ENCODE results near the gene GALNT5.

The GALNT5 gene

GRCh38 chr2:157259386-157259785, 1.9 kb downstream of the GALNT5 start:
- Histone ChIP-seq H3K79me2 (ENCODE audit: insufficient read depth, low read length) (no peaks in the 10 kb centered on the region), H4K20me1 (ENCODE audit: low read depth, low read length) (no peaks in the 10 kb centered on the region), H3K27ac (ENCODE audit: low read depth, low read length) (no peak overlapping the region), H3K27me3 (ENCODE audit: low read length) (no peaks in the 10 kb centered on the region), H3K4me2 (ENCODE audit: low read depth, low read length, poor library complexity, severe bottlenecking) (no peak overlapping the region), H3K36me3 (ENCODE audit: low read length) (no peaks in the 10 kb centered on the region), H3K9me2 (replicated peaks; ENCODE audit: insufficient read depth, low read length) (no peaks in the 10 kb centered on the region), H3K9ac (ENCODE audit: low read length) (no peak overlapping the region), H3K4me3 (ENCODE audit: insufficient read depth, low read length, poor library complexity, severe bottlenecking) (no peak overlapping the region), H3K9me3 (ENCODE audit: insufficient read depth, low read length) (no peaks in the 10 kb centered on the region), H3F3A (ENCODE audit: insufficient read depth) (no peaks in the 10 kb centered on the region), H2AFZ (ENCODE audit: low read depth, low read length, severe bottlenecking) (no peak overlapping the region)
- no peak for TF ChIP-seq EZH2phosphoT487 (conservative IDR thresholded peaks at IDR 0.05; ENCODE audit: low read length)
- TF ChIP-seq CTCF (IDR thresholded peaks at IDR 0.05; ENCODE audit: insufficient read depth, low read length, poor library complexity, severe bottlenecking), result no peak

GRCh38 chr2:157259960-157260359, 2.5 kb downstream of the GALNT5 start:
- Histone ChIP-seq H3K27me3 (ENCODE audit: low read length) (no peaks in the 10 kb centered on the region), H3K27ac (ENCODE audit: low read depth, low read length) (no peak overlapping the region), H3K4me3 (ENCODE audit: insufficient read depth, low read length, poor library complexity, severe bottlenecking) (no peak overlapping the region), H2AFZ (ENCODE audit: low read depth, low read length, severe bottlenecking) (no peak overlapping the region), H3K36me3 (ENCODE audit: low read length) (no peaks in the 10 kb centered on the region), H3K4me2 (ENCODE audit: low read depth, low read length, poor library complexity, severe bottlenecking) (no peak overlapping the region), H4K20me1 (ENCODE audit: low read depth, low read length) (no peaks in the 10 kb centered on the region), H3K9me3 (ENCODE audit: insufficient read depth, low read length) (no peaks in the 10 kb centered on the region), H3F3A (ENCODE audit: insufficient read depth) (no peaks in the 10 kb centered on the region), H3K79me2 (ENCODE audit: insufficient read depth, low read length) (no peaks in the 10 kb centered on the region), H3K9ac (ENCODE audit: low read length) (no peak overlapping the region), H3K9me2 (replicated peaks; ENCODE audit: insufficient read depth, low read length) (no peaks in the 10 kb centered on the region)
- no peak for TF ChIP-seq EZH2phosphoT487 (conservative IDR thresholded peaks at IDR 0.05; ENCODE audit: low read length)
- no peak for TF ChIP-seq CTCF (IDR thresholded peaks at IDR 0.05; ENCODE audit: insufficient read depth, low read length, poor library complexity, severe bottlenecking)

GRCh38 chr2:157260533-157261198, 3.2 kb downstream of the GALNT5 start:
- Histone ChIP-seq H3K9me2 (replicated peaks; ENCODE audit: insufficient read depth, low read length) (no peaks in the 10 kb centered on the region), H3K9me3 (ENCODE audit: insufficient read depth, low read length) (no peaks in the 10 kb centered on the region), H3K9ac (ENCODE audit: low read length) (no peak overlapping the region), H4K20me1 (ENCODE audit: low read depth, low read length) (no peaks in the 10 kb centered on the region), H3K4me3 (ENCODE audit: insufficient read depth, low read length, poor library complexity, severe bottlenecking) (no peak overlapping the region), H3K4me2 (ENCODE audit: low read depth, low read length, poor library complexity, severe bottlenecking) (no peak overlapping the region), H3K27me3 (ENCODE audit: low read length) (no peaks in the 10 kb centered on the region), H3F3A (ENCODE audit: insufficient read depth) (no peaks in the 10 kb centered on the region), H3K36me3 (ENCODE audit: low read length) (no peaks in the 10 kb centered on the region), H2AFZ (ENCODE audit: low read depth, low read length, severe bottlenecking) (no peak overlapping the region), H3K27ac (ENCODE audit: low read depth, low read length) (no peak overlapping the region), H3K79me2 (ENCODE audit: insufficient read depth, low read length) (no peaks in the 10 kb centered on the region)
- no peak for TF ChIP-seq EZH2phosphoT487 (conservative IDR thresholded peaks at IDR 0.05; ENCODE audit: low read length)
- no peak for TF ChIP-seq CTCF (IDR thresholded peaks at IDR 0.05; ENCODE audit: insufficient read depth, low read length, poor library complexity, severe bottlenecking)

Data from SU-DHL-6 (cell line).